Fibroblast of skin of right quadriceps (primary cell): Measurements from ENCODE around the gene GNPDA1.

ENCODE experiments used
- DNase-seq: peaks from one replicate; pipeline ENCODE4 v3.0.0-alpha.2; 2013

GNPDA1 gene

GRCh38 chr5:142020122-142020659 is 7.4 kb upstream of the GNPDA1 start:
- no peak for DNase-seq

- peak; percentile 81 for DNase-seq
Observed at GRCh38 chr5:142017832-142018427, 5.1 kb upstream of the GNPDA1 start.

- no peak for DNase-seq
Observed at GRCh38 chr5:142016556-142016955, 3.7 kb upstream of the GNPDA1 start.

GRCh38 chr5:142015781-142016533 is 3.1 kb upstream of the GNPDA1 start:
- DNase-seq, result peak; percentile 53

GRCh38 chr5:142014911-142015584 is 2.2 kb upstream of the GNPDA1 start:
- peak; percentile 55 for DNase-seq

GRCh38 chr5:142013734-142014521 is 1.1 kb upstream of the GNPDA1 start:
- DNase-seq, result no peak

- no peak for DNase-seq
Observed at GRCh38 chr5:142012186-142012785, 541 bp downstream of the GNPDA1 start.

GRCh38 chr5:142011572-142012185 is 1.1 kb downstream of the GNPDA1 start:
- no peak for DNase-seq

- no peak for DNase-seq
Observed at GRCh38 chr5:142009886-142010285, 2.9 kb downstream of the GNPDA1 start.

GRCh38 chr5:142008813-142009212 is 4.0 kb downstream of the GNPDA1 start:
- DNase-seq, result no peak

GRCh38 chr5:142007237-142007544 is 5.6 kb downstream of the GNPDA1 start:
- DNase-seq, result no peak

GRCh38 chr5:142006363-142007236 is 6.2 kb downstream of the GNPDA1 start:
- DNase-seq, result no peak

- no peak for DNase-seq
Observed at GRCh38 chr5:142003266-142003800, 9.5 kb downstream of the GNPDA1 start.

- no peak for DNase-seq
Observed at GRCh38 chr5:142000704-142001484, 11.9 kb downstream of the GNPDA1 start.

GRCh38 chr5:142000173-142000572 is 12.7 kb downstream of the GNPDA1 start:
- no peak for DNase-seq

- DNase-seq, result no peak
Observed at GRCh38 chr5:141997358-141997960, 15.4 kb downstream of the GNPDA1 start.

GRCh38 chr5:141995656-141996055 is 17.2 kb downstream of the GNPDA1 start:
- DNase-seq, result no peak

- DNase-seq, result no peak
Observed at GRCh38 chr5:141994511-141995136, 18.2 kb downstream of the GNPDA1 start.

GRCh38 chr5:141992349-141992963 is 20.4 kb downstream of the GNPDA1 start:
- peak; percentile 56 for DNase-seq
